Caco-2 (cell line): ENCODE results near the gene ACSS1. TPM values are rescaled to one million over a fixed set of nuclear protein-coding genes. Genes with fewer than 3 reads are reported as not detected.

ENCODE experiments used
- BruUV-seq: library from RNA; stranded (reverse); fragments of 400-500 nt; replicated peaks from 2 replicates; lab custom pipeline; 2021; lab: Mats Ljungman, UMichigan
- CTCF ChIA-PET: fragments of 300-600 bp; sonication (Branson Sonifier 250); formaldehyde crosslinking; loops from one replicate; lab custom pipeline; 2022; ENCODE audit warnings: antibody characterized with exemption; lab: Charles Lee
- POLR2A ChIA-PET: fragments of 300-600 bp; sonication (Branson Sonifier 250); formaldehyde crosslinking; loops from one replicate; lab custom pipeline; 2022; ENCODE audit warnings: antibody characterized with exemption; lab: Charles Lee
- DNase-seq, 2 experiments: peaks; one replicate each; pipeline versions ENCODE4 v3.0.0 to v3.0.0-alpha.2; 2020 to 2022
- H3K27me3 ChIP-seq: replicated peaks from 2 replicates; pipeline ENCODE4 v1.6.0; 2011; ENCODE audit warnings: low read length; ENCODE audit not compliant: control insufficient read depth, insufficient read depth
- H3K36me3 ChIP-seq: 2 replicates; pipeline ENCODE4 v1.5.1; 2011; ENCODE audit warnings: low read length; ENCODE audit not compliant: control insufficient read depth, insufficient read depth
- H3K4me1 ChIP-seq: fragments of 250-450 bp; sonication (Bioruptor Pico); 2 replicates; pipeline ENCODE4 v1.5.1; 2020; ENCODE audit warnings: mild to moderate bottlenecking
- H3K4me3 ChIP-seq: 2 replicates; pipeline ENCODE4 v1.5.1; 2011; ENCODE audit warnings: low read depth, mild to moderate bottlenecking, control low read depth, low read length
- H3K9me3 ChIP-seq: fragments of 250-450 bp; sonication (Bioruptor Pico); 2 replicates; pipeline ENCODE4 v1.5.1; 2020; ENCODE audit warnings: mild to moderate bottlenecking, moderate library complexity
- H3K27ac Mint-ChIP-seq: one replicate; pipeline ENCODE4 v1.8.0; 2022; ENCODE audit warnings: mixed read lengths; ENCODE audit not compliant: unreplicated experiment
- H3K27me3 Mint-ChIP-seq: one replicate; pipeline ENCODE4 v1.8.0; 2022; ENCODE audit warnings: mixed read lengths; ENCODE audit not compliant: insufficient read depth, unreplicated experiment
- H3K36me3 Mint-ChIP-seq: one replicate; pipeline ENCODE4 v1.8.0; 2022; ENCODE audit warnings: mild to moderate bottlenecking, mixed read lengths; ENCODE audit not compliant: insufficient read depth, unreplicated experiment
- H3K4me1 Mint-ChIP-seq: one replicate; pipeline ENCODE4 v1.8.0; 2022; ENCODE audit warnings: low read depth, mixed read lengths; ENCODE audit not compliant: unreplicated experiment
- H3K4me3 Mint-ChIP-seq: one replicate; pipeline ENCODE4 v1.8.0; 2022; ENCODE audit warnings: mild to moderate bottlenecking, moderate library complexity, mixed read lengths; ENCODE audit not compliant: unreplicated experiment
- H3K9me3 Mint-ChIP-seq: one replicate; pipeline ENCODE4 v1.8.0; 2022; ENCODE audit warnings: mixed read lengths; ENCODE audit not compliant: unreplicated experiment
- CTCF ChIP-seq, 2 experiments: fragments of 200-600 bp in 1 of 2; IDR thresholded peaks; 1 replicate in 1 of 2; 2 replicates in 1 of 2; pipeline versions ENCODE4 v1.5.1 to v1.8.0; 2011 to 2022; ENCODE audit warnings: antibody characterized with exemption in 1 of 2, control low read depth in 1 of 2, inconsistent platforms in 1 of 2, low read depth in 1 of 2, low read length in 1 of 2, mild to moderate bottlenecking in 1 of 2, moderate library complexity in 1 of 2; ENCODE audit not compliant: insufficient read depth in 1 of 2, severe bottlenecking in 1 of 2, unreplicated experiment in 1 of 2
- intact Hi-C: fragments of 100-400 bp; cut with micrococcal nuclease; formaldehyde crosslinking; loops from one replicate; pipeline ENCODE4 v1.10.0; 2022; ENCODE audit not compliant: unreplicated experiment
- total RNA-seq: library from RNA; stranded (reverse); gene quantifications from 2 replicates; pipeline ENCODE4 v1.2.3, GENCODE V29; 2022

Gene ACSS1
- total RNA-seq, 1 experiment from 2014 or later: 113 TPM

DNA sequence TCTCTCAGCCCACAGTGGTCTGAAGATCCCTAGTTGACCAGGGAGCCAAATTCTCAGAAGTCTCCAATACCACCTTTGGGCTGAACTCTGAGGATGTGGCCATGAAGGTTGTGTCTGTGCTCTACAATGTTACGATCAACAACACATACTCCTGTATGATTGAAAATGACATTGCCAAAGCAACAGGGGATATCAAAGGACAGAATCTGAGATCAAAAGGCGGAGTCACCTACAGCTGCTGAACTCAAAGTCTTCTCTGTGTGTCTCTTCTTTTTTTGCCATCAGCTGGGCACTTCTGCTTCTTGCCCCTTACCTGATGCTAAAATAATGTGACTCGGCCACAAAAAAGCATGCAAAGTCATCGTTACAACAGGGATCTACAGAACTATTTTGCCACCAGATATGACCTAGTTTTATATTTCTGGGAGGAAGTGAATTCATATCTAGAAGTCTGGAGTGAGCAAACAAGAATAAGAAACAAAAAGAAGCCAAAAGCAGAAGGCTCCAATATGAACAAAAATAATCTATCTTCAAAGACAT is 41.7 kb upstream of the ACSS1 start:
- POLR2A ChIA-PET: no interaction called here

DNA sequence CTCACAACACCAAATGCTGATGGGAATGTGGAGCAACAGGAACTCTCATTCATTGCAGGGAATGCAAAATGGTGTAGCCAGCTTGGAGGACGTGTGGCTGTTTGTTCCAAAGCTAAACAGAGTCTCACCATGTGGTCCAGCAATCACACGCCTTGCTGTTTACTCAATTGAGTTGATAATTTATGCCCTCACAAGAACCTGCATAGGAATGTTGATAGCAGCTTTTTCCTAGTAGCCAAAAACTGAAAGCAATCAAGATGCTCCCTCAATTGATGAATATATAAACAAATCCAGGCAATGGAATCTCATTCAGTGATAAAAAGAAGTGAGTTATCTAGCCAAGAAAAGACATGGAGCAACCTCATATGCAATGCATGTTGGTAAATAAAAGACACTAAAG is 39.6 kb upstream of the ACSS1 start:
- intact Hi-C loops: no loop called here
- peaks cover 6% of the 10 kb centered on the region for H3K27me3 Mint-ChIP-seq
- no peaks in the 10 kb centered on the region for H3K9me3 ChIP-seq
- POLR2A ChIA-PET: no interaction called here
- H3K4me1 ChIP-seq: peaks cover 2% of the 10 kb centered on the region
- no peaks in the 10 kb centered on the region for H3K36me3 Mint-ChIP-seq
- H3K9me3 Mint-ChIP-seq: no peaks in the 10 kb centered on the region
- H3K4me1 Mint-ChIP-seq: peaks cover 2% of the 10 kb centered on the region
- TF ChIP-seq CTCF (IDR thresholded peaks at IDR 0.05; ENCODE audit: insufficient read depth in 1 of 2, low read depth in 1 of 2, low read length in 1 of 2, severe bottlenecking in 1 of 2, unreplicated experiment in 1 of 2): no peak
- CTCF ChIA-PET: no interaction called here
- no peaks in the 10 kb centered on the region for H3K27me3 ChIP-seq
- H3K4me3 ChIP-seq: no peak overlapping the region
- H3K27ac Mint-ChIP-seq: no peak overlapping the region
- no peaks in the 10 kb centered on the region for H3K36me3 ChIP-seq
- no TSS peak for BruUV-seq
- no peak overlapping the region for H3K4me3 Mint-ChIP-seq
- no peak for DNase-seq

More for the DNA sequence above, 41.7 kb upstream of the ACSS1 start:
- no peaks in the 10 kb centered on the region for H3K9me3 Mint-ChIP-seq
- no TSS peak for BruUV-seq
- Histone ChIP-seq H3K27me3 (no peaks in the 10 kb centered on the region), H3K36me3 (no peaks in the 10 kb centered on the region), H3K4me3 (no peak overlapping the region), H3K4me1 (peaks cover 16% of the 10 kb centered on the region), H3K9me3 (no peaks in the 10 kb centered on the region)
- no peak for DNase-seq
- H3K4me3 Mint-ChIP-seq: no peak overlapping the region
- no peak overlapping the region for H3K27ac Mint-ChIP-seq
- CTCF ChIA-PET: no interaction called here
- intact Hi-C loops: no loop called here
- peaks cover 6% of the 10 kb centered on the region for H3K27me3 Mint-ChIP-seq
- H3K36me3 Mint-ChIP-seq: no peaks in the 10 kb centered on the region
- no peak for TF ChIP-seq CTCF (IDR thresholded peaks at IDR 0.05; ENCODE audit: insufficient read depth in 1 of 2, low read depth in 1 of 2, low read length in 1 of 2, severe bottlenecking in 1 of 2, unreplicated experiment in 1 of 2)
- H3K4me1 Mint-ChIP-seq: peaks cover 14% of the 10 kb centered on the region

GRCh38 chr20:25090492-25091429 is 32.8 kb upstream of the ACSS1 start:
- H3K4me1 Mint-ChIP-seq: no peaks in the 10 kb centered on the region
- no peaks in the 10 kb centered on the region for H3K9me3 ChIP-seq
- no peaks in the 10 kb centered on the region for H3K36me3 ChIP-seq
- no peaks in the 10 kb centered on the region for H3K9me3 Mint-ChIP-seq
- H3K27ac Mint-ChIP-seq: no peak overlapping the region
- no peaks in the 10 kb centered on the region; the same call in 1 of the 2 replicates for H3K27me3 ChIP-seq
- H3K36me3 Mint-ChIP-seq: no peaks in the 10 kb centered on the region
- no TSS peak for BruUV-seq
- no peak overlapping the region for H3K4me3 Mint-ChIP-seq
- TF ChIP-seq CTCF (IDR thresholded peaks at IDR 0.05; ENCODE audit: insufficient read depth in 1 of 2, low read depth in 1 of 2, low read length in 1 of 2, severe bottlenecking in 1 of 2, unreplicated experiment in 1 of 2): no peak
- peaks cover 6% of the 10 kb centered on the region for H3K27me3 Mint-ChIP-seq
- CTCF ChIA-PET: no interaction called here
- DNase-seq: no peak
- no peak overlapping the region for H3K4me3 ChIP-seq
- POLR2A ChIA-PET: no interaction called here
- intact Hi-C loops: no loop called here
- no peaks in the 10 kb centered on the region for H3K4me1 ChIP-seq
